Left lung (tissue), 10 donors: ENCODE measurements around the gene ELOVL2. TPM values are rescaled to one million over a fixed set of nuclear protein-coding genes. Genes with fewer than 3 reads are reported as not detected.

ENCODE experiments used
- ATAC-seq: fragments of 200-7000 bp; cut with Tn5 transposase; one replicate; pipeline ENCODE4 v1.9.1; 2020; ENCODE audit warnings: moderate library complexity
- DNase-seq, 4 donors: peaks; one replicate each; pipeline ENCODE4 v3.0.0-alpha.2; 2013 to 2020
- H3K27ac ChIP-seq, 2 donors: fragments of 200-600 bp; sonication (generic) in 1 of 2; one replicate each; pipeline versions ENCODE4 v1.5.0 to v1.8.0; 2020 to 2021
- H3K27me3 ChIP-seq, 2 donors: fragments of 200-600 bp; sonication (generic) in 1 of 2; one replicate each; pipeline versions ENCODE4 v1.5.0 to v1.8.0; 2020 to 2021
- H3K36me3 ChIP-seq, 2 donors: fragments of 200-600 bp; sonication (generic) in 1 of 2; one replicate each; pipeline versions ENCODE4 v1.5.0 to v1.8.0; 2020 to 2021
- H3K4me1 ChIP-seq, 2 donors: fragments of 200-600 bp; one replicate each; pipeline ENCODE4 v1.8.0; 2021
- H3K4me3 ChIP-seq, 2 donors: fragments of 200-600 bp; sonication (generic) in 1 of 2; one replicate each; pipeline versions ENCODE4 v1.5.0 to v1.8.0; 2020 to 2021; ENCODE audit warnings: mild to moderate bottlenecking in 1 of 2
- H3K9me3 ChIP-seq, 2 donors: fragments of 200-600 bp; sonication (generic) in 1 of 2; one replicate each; pipeline versions ENCODE4 v1.5.0 to v1.8.0; 2020 to 2021
- CTCF ChIP-seq, 2 donors: fragments of 200-600 bp; sonication (generic) in 1 of 2; IDR thresholded peaks; one replicate each; pipeline versions ENCODE4 v1.5.0 to v1.8.0; 2021; ENCODE audit warnings: antibody characterized with exemption in 2 of 2
- intact Hi-C, 2 donors: fragments of 100-400 bp; cut with DNase I; formaldehyde crosslinking; loops; one replicate each; pipeline versions ENCODE4 v1.11.2 to v1.14.2; 2022
- polyA plus RNA-seq, 6 donors: library from polyadenylated mRNA; unstranded; fragments of 120-200 nt; gene quantifications; one replicate each; pipeline ENCODE4 v1.2.1, GENCODE V29; 2013; ENCODE audit not compliant: insufficient read length in 6 of 6
- total RNA-seq, 2 donors: library from RNA; stranded (reverse); fragmentation: NEBNext Ultra II Directional; extraction: Animal tissue kit (Norgen Biotek cat#: 25700); gene quantifications; one replicate each; pipeline ENCODE4 v1.2.1, GENCODE V29; 2021
- donor health status: DM: no; HTN: yes; CAD: no.
- donor health status: DM: no; HTN: no; CAD: no.

ELOVL2 gene
- total and polyA plus RNA-seq, 8 donors, result 0.09 to 6.5 (median 4.2) TPM

GRCh38 chr6:11025130-11025529, 19.0 kb downstream of the ELOVL2 start:
- H3K4me3 ChIP-seq, result no peak overlapping the region
- no peaks in the 10 kb centered on the region for H3K36me3 ChIP-seq
- no peak for TF ChIP-seq CTCF (IDR thresholded peaks at IDR 0.05)
- H3K27me3 ChIP-seq, result peaks cover 12 to 37% of the 10 kb centered on the region in 2 donors
- no peaks in the 10 kb centered on the region for H3K9me3 ChIP-seq
- DNase-seq (no peak), ATAC-seq (no peak)
- no peak overlapping the region for H3K27ac ChIP-seq
- intact Hi-C loops, result no loop called here
- H3K4me1 ChIP-seq, result no peaks in the 10 kb centered on the region

DNA sequence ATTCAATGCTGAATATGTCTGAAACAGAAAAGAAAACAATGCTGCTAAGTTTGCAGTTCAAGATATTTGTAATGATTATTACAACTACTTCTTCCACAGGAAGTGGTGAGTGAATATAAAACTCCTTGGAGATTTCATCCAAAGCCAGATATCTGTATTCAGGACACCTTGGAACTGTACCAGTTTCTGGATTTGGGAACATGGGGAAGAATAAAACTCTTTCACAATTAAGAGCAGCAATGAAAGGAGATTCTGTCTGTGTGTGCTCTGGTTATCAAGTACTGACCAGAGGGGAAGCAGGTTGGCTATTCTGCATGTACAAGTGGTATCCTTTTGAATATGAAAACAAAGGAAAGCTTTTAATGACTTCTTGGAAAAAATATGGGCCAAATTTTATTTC, 21.1 kb downstream of the ELOVL2 start:
- H3K27me3 ChIP-seq, result peaks cover 6 to 34% of the 10 kb centered on the region in 2 donors
- H3K36me3 ChIP-seq, result no peaks in the 10 kb centered on the region
- H3K27ac ChIP-seq, result no peak overlapping the region
- no peaks in the 10 kb centered on the region for H3K9me3 ChIP-seq
- no peak overlapping the region for H3K4me3 ChIP-seq
- ATAC-seq, result no peak
- no peak for TF ChIP-seq CTCF (IDR thresholded peaks at IDR 0.05)
- intact Hi-C loops, result no loop called here
- no peak for DNase-seq
- H3K4me1 ChIP-seq, result no peaks in the 10 kb centered on the region

GRCh38 chr6:11021714-11022113, 22.4 kb downstream of the ELOVL2 start:
- Histone ChIP-seq H3K36me3 (no peaks in the 10 kb centered on the region), H3K27me3 (peaks cover 0 to 27% of the 10 kb centered on the region in 2 donors), H3K4me3 (no peak overlapping the region), H3K9me3 (no peaks in the 10 kb centered on the region), H3K4me1 (no peaks in the 10 kb centered on the region), H3K27ac (no peak overlapping the region)
- intact Hi-C loops, result no loop called here
- DNase-seq (no peak), ATAC-seq (no peak)
- TF ChIP-seq CTCF (IDR thresholded peaks at IDR 0.05), result no peak

GRCh38 chr6:11021003-11021402, 23.1 kb downstream of the ELOVL2 start:
- DNase-seq (no peak), ATAC-seq (no peak)
- Histone ChIP-seq H3K27ac (no peak overlapping the region), H3K27me3 (peaks cover 0 to 20% of the 10 kb centered on the region in 2 donors), H3K4me3 (no peak overlapping the region), H3K4me1 (no peaks in the 10 kb centered on the region), H3K36me3 (no peaks in the 10 kb centered on the region), H3K9me3 (no peaks in the 10 kb centered on the region)
- intact Hi-C loops, result no loop called here
- no peak for TF ChIP-seq CTCF (IDR thresholded peaks at IDR 0.05)

- Histone ChIP-seq H3K4me1 (no peaks in the 10 kb centered on the region), H3K9me3 (no peaks in the 10 kb centered on the region), H3K27ac (no peak overlapping the region), H3K4me3 (no peak overlapping the region), H3K27me3 (peaks cover 0 to 12% of the 10 kb centered on the region in 2 donors), H3K36me3 (no peaks in the 10 kb centered on the region)
- intact Hi-C loops, result no loop called here
- no peak for TF ChIP-seq CTCF (IDR thresholded peaks at IDR 0.05)
- no peak for ATAC-seq
- DNase-seq, result no peak
Measured at GRCh38 chr6:11018225-11018624, 25.9 kb downstream of the ELOVL2 start.
